H1 (cell line): ENCODE measurements around the gene USP53. TPM values are rescaled to one million over a fixed set of nuclear protein-coding genes. Genes with fewer than 3 reads are reported as not detected.

Experiments used
- CTCF ChIA-PET: fragments of 300-600 bp; sonication (Branson Sonifier 250); formaldehyde crosslinking; loops from one replicate; lab custom pipeline; 2021; ENCODE audit not compliant: partially characterized antibody; lab: Charles Lee
- POLR2A ChIA-PET: fragments of 300-600 bp; sonication (Branson Sonifier 250); formaldehyde crosslinking; loops from one replicate; lab custom pipeline; 2021; ENCODE audit warnings: inconsistent platforms; ENCODE audit not compliant: partially characterized antibody; lab: Charles Lee
- DNase-seq, 2 experiments: peaks; one replicate each; pipeline versions ENCODE4 v3.0.0 to v3.0.0-alpha.2; 2010 to 2022; ENCODE audit warnings: low spot score in 2 of 2, low read depth in 1 of 2, mixed read lengths in 1 of 2
- FAIRE-seq: peaks from 2 replicates; lab custom pipeline; 2011; peaks lifted over from hg19 to GRCh38; lab: Jason Lieb, UNC
- H2AFZ ChIP-seq: 2 replicates; pipeline ENCODE4 v1.8.1; 2012; ENCODE audit warnings: low read length, inconsistent platforms
- H2AK5ac ChIP-seq: 2 replicates; pipeline ENCODE4 v1.6.1; 2013; ENCODE audit warnings: low read depth, low read length
- H2BK120ac ChIP-seq: replicated peaks from 2 replicates; pipeline ENCODE3; 2013; ENCODE audit warnings: low read depth, low read length, inconsistent platforms
- H2BK12ac ChIP-seq: 2 replicates; pipeline ENCODE4 v1.6.1; 2013; ENCODE audit warnings: low read depth, low read length
- H2BK15ac ChIP-seq: 2 replicates; pipeline ENCODE4 v1.6.1; 2013; ENCODE audit warnings: low read length
- H2BK20ac ChIP-seq: 2 replicates; pipeline ENCODE4 v1.6.1; 2013; ENCODE audit warnings: low read length
- H2BK5ac ChIP-seq: 2 replicates; pipeline ENCODE4 v1.6.1; 2013; ENCODE audit warnings: low read depth, low read length
- H3K14ac ChIP-seq: 2 replicates; pipeline ENCODE4 v1.6.1; 2013; ENCODE audit warnings: inconsistent platforms; ENCODE audit not compliant: insufficient read length
- H3K18ac ChIP-seq: 2 replicates; pipeline ENCODE4 v1.6.1; 2013; ENCODE audit warnings: low read length; ENCODE audit errors: extremely low read depth
- H3K23ac ChIP-seq: 2 replicates; pipeline ENCODE4 v1.6.1; 2013; ENCODE audit warnings: inconsistent platforms; ENCODE audit not compliant: insufficient read length
- H3K23me2 ChIP-seq: 2 replicates; pipeline ENCODE4 v1.6.1; 2013; ENCODE audit warnings: low read depth, low read length
- H3K27ac ChIP-seq: 2 replicates; pipeline ENCODE4 v1.6.1; 2011; ENCODE audit warnings: low read depth, low read length, inconsistent platforms
- H3K27me3 ChIP-seq, 4 experiments: replicated peaks in 1 of 4; 1 replicate in 1 of 4; 2 replicates in 3 of 4; pipeline versions ENCODE4 v1.6.1 to v1.8.1; 2011 to 2013; ENCODE audit warnings: low read length in 3 of 4, mild to moderate bottlenecking in 3 of 4, inconsistent platforms in 2 of 4, mixed read lengths in 2 of 4, moderate library complexity in 1 of 4; ENCODE audit not compliant: control insufficient read depth in 3 of 4, insufficient read depth in 3 of 4; ENCODE audit errors: extremely low read depth in 1 of 4
- H3K36me3 ChIP-seq, 4 experiments: 2 replicates each; pipeline versions ENCODE4 v1.6.1 to v1.8.1; 2011 to 2013; ENCODE audit warnings: mild to moderate bottlenecking in 4 of 4, low read length in 3 of 4, moderate library complexity in 2 of 4, control low read depth in 1 of 4, inconsistent platforms in 1 of 4; ENCODE audit not compliant: insufficient read depth in 4 of 4, control insufficient read depth in 2 of 4
- H3K4ac ChIP-seq: replicated peaks from 2 replicates; pipeline ENCODE3; 2013; ENCODE audit warnings: low read length, low read depth, mixed read lengths, inconsistent platforms; ENCODE audit not compliant: insufficient read length
- H3K4me1 ChIP-seq, 4 experiments: replicated peaks in 1 of 4; 1 replicate in 1 of 4; 2 replicates in 3 of 4; pipeline versions ENCODE4 v1.6.1 to v1.8.1; 2011 to 2013; ENCODE audit warnings: low read length in 3 of 4, inconsistent platforms in 2 of 4, mixed read lengths in 1 of 4; ENCODE audit not compliant: insufficient read depth in 4 of 4, control insufficient read depth in 3 of 4
- H3K4me2 ChIP-seq, 2 experiments: 2 replicates each; pipeline versions ENCODE4 v1.6.1 to v1.8.1; 2011 to 2013; ENCODE audit warnings: low read depth in 2 of 2, low read length in 2 of 2, control low read depth in 1 of 2, inconsistent platforms in 1 of 2, mild to moderate bottlenecking in 1 of 2; ENCODE audit not compliant: insufficient read depth in 1 of 2
- H3K4me3 ChIP-seq, 4 experiments: fragments of 200-600, 300-600 bp in 1 of 4; sonication (generic), shearing (Covaris generic), sonication (Bioruptor Twin) in 1 of 4; 2 replicates each; pipeline versions ENCODE4 v1.5.1 to v1.8.1; 2011 to 2016; ENCODE audit warnings: low read length in 4 of 4, low read depth in 3 of 4, control low read depth in 2 of 4, inconsistent platforms in 2 of 4, mild to moderate bottlenecking in 2 of 4, mixed read lengths in 1 of 4, moderate library complexity in 1 of 4; ENCODE audit not compliant: insufficient read depth in 2 of 4; ENCODE audit errors: extremely low read depth in 1 of 4
- H3K56ac ChIP-seq: replicated peaks from 2 replicates; pipeline ENCODE3; 2013; ENCODE audit warnings: low read depth, mild to moderate bottlenecking, mixed read lengths, low read length, inconsistent platforms; ENCODE audit not compliant: insufficient read length
- H3K79me1 ChIP-seq: 2 replicates; pipeline ENCODE4 v1.6.1; 2013; ENCODE audit warnings: low read depth, low read length, control low read depth
- H3K79me2 ChIP-seq, 2 experiments: 2 replicates each; pipeline versions ENCODE4 v1.6.1 to v1.8.1; 2012 to 2013; ENCODE audit warnings: low read length in 2 of 2, mild to moderate bottlenecking in 2 of 2, inconsistent platforms in 1 of 2; ENCODE audit not compliant: insufficient read depth in 2 of 2, control insufficient read depth in 1 of 2
- H3K9ac ChIP-seq, 4 experiments: replicated peaks in 1 of 4; 1 replicate in 1 of 4; 2 replicates in 3 of 4; pipeline versions ENCODE4 v1.6.1 to v1.8.1; 2011 to 2013; ENCODE audit warnings: low read depth in 3 of 4, low read length in 3 of 4, control low read depth in 2 of 4, mild to moderate bottlenecking in 2 of 4, moderate library complexity in 2 of 4, inconsistent platforms in 1 of 4; ENCODE audit errors: extremely low read depth in 1 of 4
- H3K9me3 ChIP-seq, 2 experiments: 2 replicates each; pipeline versions ENCODE4 v1.6.1 to v1.8.1; 2012 to 2013; ENCODE audit warnings: mild to moderate bottlenecking in 2 of 2, moderate library complexity in 2 of 2, control low read depth in 1 of 2, inconsistent platforms in 1 of 2, low read depth in 1 of 2, low read length in 1 of 2, mixed read lengths in 1 of 2; ENCODE audit not compliant: insufficient read depth in 2 of 2
- H4K20me1 ChIP-seq, 2 experiments: replicated peaks in 1 of 2; 2 replicates each; pipeline versions ENCODE3 to v1.8.1; 2011 to 2013; ENCODE audit warnings: inconsistent platforms in 2 of 2, low read length in 2 of 2, mild to moderate bottlenecking in 1 of 2; ENCODE audit not compliant: insufficient read depth in 2 of 2, control insufficient read depth in 1 of 2
- H4K5ac ChIP-seq: 2 replicates; pipeline ENCODE4 v1.6.1; 2013; ENCODE audit warnings: low read length, low read depth, mixed read lengths, inconsistent platforms; ENCODE audit not compliant: insufficient read length
- H4K8ac ChIP-seq: 2 replicates; pipeline ENCODE4 v1.8.0; 2013; ENCODE audit warnings: mild to moderate bottlenecking, moderate library complexity, low read length, inconsistent platforms; ENCODE audit not compliant: insufficient read depth; ENCODE audit errors: extremely low read depth
- H4K91ac ChIP-seq: replicated peaks from 2 replicates; pipeline ENCODE3; 2013; ENCODE audit warnings: low read length, mixed read lengths, inconsistent platforms; ENCODE audit not compliant: insufficient read length
- CTBP2 ChIP-seq: IDR thresholded peaks from 2 replicates; pipeline ENCODE4 v1.7.0; 2011; ENCODE audit warnings: borderline replicate concordance, mild to moderate bottlenecking, moderate library complexity, mixed read lengths, low read length; ENCODE audit not compliant: insufficient read depth, insufficient read length
- POU5F1 ChIP-seq: IDR thresholded peaks from 2 replicates; pipeline ENCODE4 v1.6.1; 2011; ENCODE audit warnings: low read depth, mild to moderate bottlenecking, low read length, moderate library complexity
- SRF ChIP-seq: IDR thresholded peaks from 2 replicates; pipeline ENCODE4 v1.6.1; 2011; ENCODE audit warnings: mild to moderate bottlenecking, low read depth, low read length, moderate library complexity
- WGBS, 2 experiments: shearing (Covaris generic) in 1 of 2; methylation state at CpG; one replicate each; pipeline versions ENCODE4 v1.1.6 to v1.1.7; 2013 to 2015; ENCODE audit warnings: low lambda C conversion rate in 2 of 2, mixed read lengths in 2 of 2, inconsistent platforms in 1 of 2, low coverage in 1 of 2, missing lambda C conversion rate in 1 of 2; ENCODE audit not compliant: insufficient replicate concordance in 2 of 2, insufficient coverage in 1 of 2, insufficient read length in 1 of 2; ENCODE audit errors: extremely low coverage in 1 of 2, missing lambda C conversion rate in 1 of 2; 5-methylcytosine and 5-hydroxymethylcytosine counted together
- polyA plus RNA-seq, 7 experiments: library from polyadenylated mRNA; depleted of rRNA in 3 of 7; stranded (reverse) in 5 of 7; unstranded in 2 of 7; fragments of >200 nt in 5 of 7; fragments of 200-250 nt in 2 of 7; gene quantifications; 1 replicate in 5 of 7; 2 replicates in 1 of 7; 4 replicates in 1 of 7; pipeline versions ENCODE4 v1.2.1 to v1.2.3, GENCODE V29; 2011 to 2013; ENCODE audit warnings: missing spikeins in 2 of 7, mixed read lengths in 2 of 7
- total RNA-seq: library from RNA; stranded (reverse); fragmentation: NEBNext Ultra II Directional; extraction: Animal tissue kit (Norgen Biotek cat#: 25700); gene quantifications from 2 replicates; pipeline ENCODE4 v1.2.1, GENCODE V29; 2021

USP53 gene
- total and polyA plus RNA-seq, 2 of the 8 experiments (the other 6 are each of a cell fraction or from before 2014, with no cell fraction given): 2.9 to 14.9 TPM

DNA sequence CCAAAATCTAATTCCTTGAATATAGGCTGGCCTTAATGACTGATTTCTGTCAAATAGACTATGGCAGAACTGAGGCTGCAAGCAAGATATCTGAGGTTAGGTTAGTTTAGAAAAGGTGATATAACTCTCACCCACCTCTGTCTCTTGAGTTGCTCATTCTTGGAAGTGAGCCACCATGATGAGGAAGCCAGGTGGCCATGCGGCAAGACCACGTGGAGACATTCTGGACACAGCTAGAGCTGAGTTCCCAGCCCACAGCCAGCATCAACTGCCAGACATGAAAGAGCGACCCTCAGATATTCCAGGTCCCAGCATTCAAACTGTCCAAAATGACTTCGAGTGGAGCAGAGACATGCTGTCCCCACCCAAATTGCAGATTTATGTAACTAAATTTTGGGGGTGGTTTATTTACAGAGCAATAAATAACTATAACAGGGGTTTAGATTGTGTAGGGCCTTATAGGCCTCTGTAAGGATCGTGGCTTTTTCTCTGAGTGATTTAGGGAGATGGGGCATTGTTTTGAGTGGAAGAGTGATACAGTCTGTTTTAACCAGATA, 33.7 kb downstream of the USP53 start:
- no peak overlapping the region for H3K56ac ChIP-seq
- H3K27ac ChIP-seq: no peak overlapping the region
- no peak overlapping the region for H2AFZ ChIP-seq
- no peaks in the 10 kb centered on the region for H3K23me2 ChIP-seq
- no peak for FAIRE-seq
- peaks cover 0 to 3% (median 0%) of the 10 kb centered on the region in 4 experiments; a peak in 1 of 7 replicates for H3K4me1 ChIP-seq
- H2BK12ac ChIP-seq: no peak overlapping the region
- H3K79me2 ChIP-seq: no peaks in the 10 kb centered on the region
- no peak overlapping the region; the same call in 1 of the 2 replicates for H2BK5ac ChIP-seq
- no peaks in the 10 kb centered on the region for H3K9me3 ChIP-seq
- no peak overlapping the region for H2BK20ac ChIP-seq
- POLR2A ChIA-PET: no interaction called here
- CTCF ChIA-PET: interaction anchor here (1.5 kb wide), 1 partner anchor 40 kb away, joined by 3 read pairs; no protein-coding TSS in a partner anchor
- no peak overlapping the region for H3K14ac ChIP-seq
- H4K8ac ChIP-seq: no peak overlapping the region
- H2AK5ac ChIP-seq: no peak overlapping the region
- H3K79me1 ChIP-seq: no peaks in the 10 kb centered on the region
- no peak overlapping the region for H3K4ac ChIP-seq
- H4K20me1 ChIP-seq: no peaks in the 10 kb centered on the region
- no peak overlapping the region for H4K5ac ChIP-seq
- DNase-seq: no peak
- no peak overlapping the region for H2BK15ac ChIP-seq
- H3K4me2 ChIP-seq: no peak overlapping the region
- no peaks in the 10 kb centered on the region for H3K27me3 ChIP-seq
- H3K23ac ChIP-seq: no peak overlapping the region
- H3K9ac ChIP-seq: no peak overlapping the region
- 92% methylated on average over 5 of the region's 5 CpGs; no CpG with 5 or more reads in 1 of the 2 experiments for WGBS, 2 experiments
- H3K36me3 ChIP-seq: no peaks in the 10 kb centered on the region
- no peak overlapping the region for H2BK120ac ChIP-seq
- no peak overlapping the region for H4K91ac ChIP-seq
- no peak overlapping the region for H3K18ac ChIP-seq
- H3K4me3 ChIP-seq: no peak overlapping the region
- TF ChIP-seq SRF (no peak), POU5F1 (no peak), CTBP2 (no peak)
